GM18507 (cell line): Measurements from ENCODE around the gene CT45A6.
"Not testable (repeated sequence)": the region's sequence is repeated elsewhere in the genome, so short reads cannot be mapped to it uniquely, and the experiment has no call there.

Experiments
- DNase-seq: peaks from one replicate; pipeline ENCODE4 v3.0.0; 2011; ENCODE audit warnings: low read depth; ENCODE audit not compliant: insufficient read length; ENCODE audit errors: extremely low spot score
- FAIRE-seq: peaks from 2 replicates; lab custom pipeline; 2011; peaks lifted over from hg19 to GRCh38; lab: Jason Lieb, UNC

Gene CT45A6, protein sequence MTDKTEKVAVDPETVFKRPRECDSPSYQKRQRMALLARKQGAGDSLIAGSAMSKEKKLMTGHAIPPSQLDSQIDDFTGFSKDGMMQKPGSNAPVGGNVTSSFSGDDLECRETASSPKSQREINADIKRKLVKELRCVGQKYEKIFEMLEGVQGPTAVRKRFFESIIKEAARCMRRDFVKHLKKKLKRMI

DNA sequence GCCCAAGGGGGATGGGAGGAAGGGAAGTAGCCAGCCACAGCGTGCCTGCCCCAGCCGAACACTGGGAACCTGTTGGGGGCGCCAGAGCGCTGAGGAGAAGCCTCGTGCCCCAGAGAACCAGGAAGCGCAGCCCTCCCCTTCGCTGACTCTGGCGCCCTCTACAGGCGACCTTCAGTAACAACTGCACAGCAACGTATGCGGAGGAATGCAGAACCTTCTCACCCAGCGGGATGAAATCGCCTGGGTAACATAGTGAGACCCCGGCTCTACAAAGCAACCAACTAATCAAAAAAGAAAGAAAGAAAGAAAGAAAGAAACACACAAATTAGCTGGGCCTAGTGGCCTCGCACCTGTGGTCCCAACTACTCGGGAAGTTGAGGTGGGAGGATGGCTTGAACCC, at the start of gene CT45A6:
Gene CT45A6 (minus strand): TSS at position 101 of the 400 bp plus-strand sequence. CDS start 3,794 bp downstream, outside the sequence.
- FAIRE-seq, DNase-seq: not testable (repeated sequence)

DNA sequence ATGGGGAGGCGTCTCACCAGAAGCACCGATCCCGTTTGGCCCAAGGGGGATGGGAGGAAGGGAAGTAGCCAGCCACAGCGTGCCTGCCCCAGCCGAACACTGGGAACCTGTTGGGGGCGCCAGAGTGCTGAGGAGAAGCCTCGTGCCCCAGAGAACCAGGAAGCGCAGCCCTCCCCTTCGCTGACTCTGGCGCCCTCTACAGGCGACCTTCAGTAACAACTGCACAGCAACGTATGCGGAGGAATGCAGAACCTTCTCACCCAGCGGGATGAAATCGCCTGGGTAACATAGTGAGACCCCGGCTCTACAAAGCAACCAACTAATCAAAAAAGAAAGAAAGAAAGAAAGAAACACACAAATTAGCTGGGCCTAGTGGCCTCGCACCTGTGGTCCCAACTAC, 34.6 kb upstream of the CT45A6 start, which contains the start of gene CT45A7:
Gene CT45A7 (minus strand): TSS at position 101 of the 400 bp plus-strand sequence. CDS start 3,747 bp downstream, outside the sequence.
- FAIRE-seq, DNase-seq: not testable (repeated sequence)

DNA sequence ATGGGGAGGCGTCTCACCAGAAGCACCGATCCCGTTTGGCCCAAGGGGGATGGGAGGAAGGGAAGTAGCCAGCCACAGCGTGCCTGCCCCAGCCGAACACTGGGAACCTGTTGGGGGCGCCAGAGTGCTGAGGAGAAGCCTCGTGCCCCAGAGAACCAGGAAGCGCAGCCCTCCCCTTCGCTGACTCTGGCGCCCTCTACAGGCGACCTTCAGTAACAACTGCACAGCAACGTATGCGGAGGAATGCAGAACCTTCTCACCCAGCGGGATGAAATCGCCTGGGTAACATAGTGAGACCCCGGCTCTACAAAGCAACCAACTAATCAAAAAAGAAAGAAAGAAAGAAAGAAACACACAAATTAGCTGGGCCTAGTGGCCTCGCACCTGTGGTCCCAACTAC, 17.3 kb upstream of the CT45A6 start, which contains the start of gene CT45A2:
Gene CT45A2 (minus strand): TSS at position 101 of the 400 bp plus-strand sequence. CDS start 3,747 bp downstream, outside the sequence.
- DNase-seq, FAIRE-seq: not testable (repeated sequence)

DNA sequence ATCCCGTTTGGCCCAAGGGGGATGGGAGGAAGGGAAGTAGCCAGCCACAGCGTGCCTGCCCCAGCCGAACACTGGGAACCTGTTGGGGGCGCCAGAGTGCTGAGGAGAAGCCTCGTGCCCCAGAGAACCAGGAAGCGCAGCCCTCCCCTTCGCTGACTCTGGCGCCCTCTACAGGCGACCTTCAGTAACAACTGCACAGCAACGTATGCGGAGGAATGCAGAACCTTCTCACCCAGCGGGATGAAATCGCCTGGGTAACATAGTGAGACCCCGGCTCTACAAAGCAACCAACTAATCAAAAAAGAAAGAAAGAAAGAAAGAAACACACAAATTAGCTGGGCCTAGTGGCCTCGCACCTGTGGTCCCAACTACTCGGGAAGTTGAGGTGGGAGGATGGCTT, 17.2 kb downstream of the CT45A6 start, which contains the start of gene CT45A5:
Gene CT45A5 (minus strand): TSS at position 101 of the 400 bp plus-strand sequence. CDS start 3,774 bp downstream, outside the sequence.
- DNase-seq, FAIRE-seq: not testable (repeated sequence)

DNA sequence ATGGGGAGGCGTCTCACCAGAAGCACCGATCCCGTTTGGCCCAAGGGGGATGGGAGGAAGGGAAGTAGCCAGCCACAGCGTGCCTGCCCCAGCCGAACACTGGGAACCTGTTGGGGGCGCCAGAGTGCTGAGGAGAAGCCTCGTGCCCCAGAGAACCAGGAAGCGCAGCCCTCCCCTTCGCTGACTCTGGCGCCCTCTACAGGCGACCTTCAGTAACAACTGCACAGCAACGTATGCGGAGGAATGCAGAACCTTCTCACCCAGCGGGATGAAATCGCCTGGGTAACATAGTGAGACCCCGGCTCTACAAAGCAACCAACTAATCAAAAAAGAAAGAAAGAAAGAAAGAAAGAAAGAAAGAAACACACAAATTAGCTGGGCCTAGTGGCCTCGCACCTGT, 34.5 kb downstream of the CT45A6 start, which contains the start of gene CT45A3:
Gene CT45A3 (minus strand): TSS at position 101 of the 400 bp plus-strand sequence. CDS start 3,747 bp downstream, outside the sequence.
- not testable (repeated sequence) for FAIRE-seq, DNase-seq

DNA sequence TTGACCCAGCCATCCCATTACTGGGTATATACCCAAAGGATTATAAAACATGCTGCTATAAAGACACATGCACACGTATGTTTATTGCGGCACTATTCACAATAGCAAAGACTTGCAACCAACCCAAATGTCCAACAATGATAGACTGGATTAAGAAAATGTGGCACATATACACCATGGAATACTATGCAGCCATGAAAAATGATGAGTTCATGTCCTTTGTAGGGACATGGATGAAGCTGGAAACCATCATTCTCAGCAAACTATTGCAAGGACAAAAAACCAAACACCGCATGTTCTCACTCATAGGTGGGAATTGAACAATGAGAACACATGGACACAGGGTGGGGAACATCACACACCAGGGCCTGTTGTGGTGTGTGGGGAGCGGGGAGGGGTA, 57.8 kb downstream of the CT45A6 start:
- DNase-seq, FAIRE-seq: not testable (repeated sequence)
